ENCODE results near the gene RAD23A. TPM values are rescaled to one million over a fixed set of nuclear protein-coding genes. Genes with fewer than 3 reads are reported as not detected.

RAD23A gene
- total and polyA plus RNA-seq, 2 of the 4 experiments (the other 2 are of a cell fraction), result 54.3 to 67.8 TPM

DNA sequence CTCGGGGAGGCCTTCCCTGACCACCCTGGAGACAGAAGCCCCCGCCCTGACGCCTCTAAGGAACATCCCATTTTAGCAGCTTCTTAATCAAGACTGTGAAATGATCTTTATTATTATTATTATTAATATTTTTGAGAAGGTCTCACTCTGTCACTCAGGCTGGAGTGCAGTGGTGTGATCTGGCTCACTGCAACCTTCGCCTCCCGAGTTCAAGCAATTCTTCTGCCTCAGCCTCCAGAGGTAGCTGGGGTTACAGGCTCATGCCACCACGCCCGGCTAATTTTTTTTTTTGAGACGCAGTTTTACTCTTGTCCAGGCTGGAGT lies 20.1 kb downstream of the RAD23A start:
- WGBS, 2 experiments (ENCODE audit: extremely low coverage in 2 of 2, insufficient read length in 1 of 2), result no CpG with 5 or more reads among the region's 8 CpGs
- Histone ChIP-seq H3K56ac (ENCODE audit: extremely low read depth, insufficient read depth, low read length) (no peak overlapping the region), H2AK9ac (replicated peaks; ENCODE audit: low read depth, low read length, poor library complexity) (no peak overlapping the region), H2AFZ (replicated peaks; ENCODE audit: low read length, poor library complexity) (peak overlapping the region; percentile 100), H3K36me3 (ENCODE audit: control insufficient read depth, insufficient read depth, low read length) (no peaks in the 10 kb centered on the region), H3K4me1 (ENCODE audit: control insufficient read depth, insufficient read depth, low read length) (peaks cover 4% of the 10 kb centered on the region; the same call in 1 of the 2 replicates), H2BK20ac (ENCODE audit: low read depth, low read length) (no peak overlapping the region), H3K9ac (ENCODE audit: low read depth, low read length) (no peak overlapping the region), H3K9me1 (ENCODE audit: insufficient read depth, low read length) (no peaks in the 10 kb centered on the region), H4K8ac (ENCODE audit: low read depth in 2 of 2, low read length in 2 of 2) (no peak overlapping the region; a peak in 1 of 4 replicates), H3K27me3 (ENCODE audit: control insufficient read depth, insufficient read depth, low read length) (no peaks in the 10 kb centered on the region; the same call in 1 of the 2 replicates), H3K14ac (replicated peaks; ENCODE audit: low read depth, low read length) (no peak overlapping the region), H3K18ac (ENCODE audit: low read depth, low read length) (no peak overlapping the region), H3K4me2 (ENCODE audit: low read depth, low read length) (no peak overlapping the region; the same call in 1 of the 2 replicates), H2AK5ac (ENCODE audit: low read depth, low read length) (no peak overlapping the region), H3K79me1 (ENCODE audit: low read depth in 1 of 2, low read length in 2 of 2) (peaks cover 0 to 3% of the 10 kb centered on the region in 2 experiments; a peak in 1 of 4 replicates), H4K91ac (ENCODE audit: insufficient read depth, low read depth, low read length) (no peak overlapping the region), H4K20me1 (ENCODE audit: insufficient read depth, low read length) (no peaks in the 10 kb centered on the region), H2BK5ac (ENCODE audit: low read depth, low read length, poor library complexity, severe bottlenecking) (no peak overlapping the region), H3K27ac (ENCODE audit: insufficient read depth, low read length) (no peak overlapping the region), H3K4me3 (ENCODE audit: insufficient read depth, low read depth, low read length) (no peak overlapping the region), H3K4ac (ENCODE audit: low read depth, low read length) (no peak overlapping the region), H2BK120ac (ENCODE audit: low read depth, low read length) (no peak overlapping the region), H3K9me3 (ENCODE audit: control insufficient read depth, insufficient read depth, low read length) (no peaks in the 10 kb centered on the region), H2BK15ac (ENCODE audit: low read depth, low read length) (no peak overlapping the region), H4K5ac (ENCODE audit: low read depth, low read length) (no peak overlapping the region), H3K23ac (ENCODE audit: low read depth, low read length) (no peak overlapping the region)
- BruUV-seq (replicated peaks), result no TSS peak
- intact Hi-C loops (cut with micrococcal nuclease) (loop anchor here (2.0 kb wide), 1 partner anchor 75 kb away; the partner anchor contains the start of gene GCDH), in situ Hi-C loops (cut with MboI; ENCODE audit: low sequenced_read_pairs) (no loop called here), dilution Hi-C loops (cut with HindIII; ENCODE audit: low sequenced_read_pairs, unreplicated experiment) (no loop called here)
- ATAC-seq (ENCODE audit: low read depth) (no peak), DNase-seq (no peak)
- TF ChIP-seq RCOR1 (IDR thresholded peaks at IDR 0.05; ENCODE audit: insufficient replicate concordance, low read length) (no peak), MAZ (IDR thresholded peaks at IDR 0.05; ENCODE audit: borderline replicate concordance, low read depth, low read length) (no peak), CHD1 (IDR thresholded peaks at IDR 0.05; ENCODE audit: low read depth, low read length) (no peak), POLR2A (IDR thresholded peaks at IDR 0.05; ENCODE audit: low read depth, low read length) (no peak), BHLHE40 (IDR thresholded peaks at IDR 0.05; ENCODE audit: low read depth, low read length) (no peak), RAD21 (IDR thresholded peaks at IDR 0.05; ENCODE audit: low read length) (no peak), SMC3 (IDR thresholded peaks at IDR 0.05; ENCODE audit: low read depth, low read length) (no peak), RFX5 (IDR thresholded peaks at IDR 0.05; ENCODE audit: low read depth, low read length) (no peak), FOS (IDR thresholded peaks at IDR 0.05; ENCODE audit: low read depth, low read length) (no peak), NFE2L2 (IDR thresholded peaks at IDR 0.05; ENCODE audit: low read depth, low read length) (no peak), MAFK (IDR thresholded peaks at IDR 0.05; ENCODE audit: low read depth, low read length) (no peak), CEBPB (IDR thresholded peaks at IDR 0.05; ENCODE audit: low read depth, low read length) (no peak), MXI1 (IDR thresholded peaks at IDR 0.05; ENCODE audit: borderline replicate concordance, low read depth, low read length) (no peak)
- TF ChIP-seq, protein P1, sequence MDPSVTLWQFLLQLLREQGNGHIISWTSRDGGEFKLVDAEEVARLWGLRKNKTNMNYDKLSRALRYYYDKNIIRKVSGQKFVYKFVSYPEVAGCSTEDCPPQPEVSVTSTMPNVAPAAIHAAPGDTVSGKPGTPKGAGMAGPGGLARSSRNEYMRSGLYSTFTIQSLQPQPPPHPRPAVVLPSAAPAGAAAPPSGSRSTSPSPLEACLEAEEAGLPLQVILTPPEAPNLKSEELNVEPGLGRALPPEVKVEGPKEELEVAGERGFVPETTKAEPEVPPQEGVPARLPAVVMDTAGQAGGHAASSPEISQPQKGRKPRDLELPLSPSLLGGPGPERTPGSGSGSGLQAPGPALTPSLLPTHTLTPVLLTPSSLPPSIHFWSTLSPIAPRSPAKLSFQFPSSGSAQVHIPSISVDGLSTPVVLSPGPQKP (IDR thresholded peaks at IDR 0.05; ENCODE audit: borderline replicate concordance, low read depth, low read length), result no peak
- TF ChIP-seq, protein P2, sequence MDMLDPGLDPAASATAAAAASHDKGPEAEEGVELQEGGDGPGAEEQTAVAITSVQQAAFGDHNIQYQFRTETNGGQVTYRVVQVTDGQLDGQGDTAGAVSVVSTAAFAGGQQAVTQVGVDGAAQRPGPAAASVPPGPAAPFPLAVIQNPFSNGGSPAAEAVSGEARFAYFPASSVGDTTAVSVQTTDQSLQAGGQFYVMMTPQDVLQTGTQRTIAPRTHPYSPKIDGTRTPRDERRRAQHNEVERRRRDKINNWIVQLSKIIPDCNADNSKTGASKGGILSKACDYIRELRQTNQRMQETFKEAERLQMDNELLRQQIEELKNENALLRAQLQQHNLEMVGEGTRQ (IDR thresholded peaks at IDR 0.05; ENCODE audit: low read depth, low read length), result no peak
- TF ChIP-seq, protein P3, sequence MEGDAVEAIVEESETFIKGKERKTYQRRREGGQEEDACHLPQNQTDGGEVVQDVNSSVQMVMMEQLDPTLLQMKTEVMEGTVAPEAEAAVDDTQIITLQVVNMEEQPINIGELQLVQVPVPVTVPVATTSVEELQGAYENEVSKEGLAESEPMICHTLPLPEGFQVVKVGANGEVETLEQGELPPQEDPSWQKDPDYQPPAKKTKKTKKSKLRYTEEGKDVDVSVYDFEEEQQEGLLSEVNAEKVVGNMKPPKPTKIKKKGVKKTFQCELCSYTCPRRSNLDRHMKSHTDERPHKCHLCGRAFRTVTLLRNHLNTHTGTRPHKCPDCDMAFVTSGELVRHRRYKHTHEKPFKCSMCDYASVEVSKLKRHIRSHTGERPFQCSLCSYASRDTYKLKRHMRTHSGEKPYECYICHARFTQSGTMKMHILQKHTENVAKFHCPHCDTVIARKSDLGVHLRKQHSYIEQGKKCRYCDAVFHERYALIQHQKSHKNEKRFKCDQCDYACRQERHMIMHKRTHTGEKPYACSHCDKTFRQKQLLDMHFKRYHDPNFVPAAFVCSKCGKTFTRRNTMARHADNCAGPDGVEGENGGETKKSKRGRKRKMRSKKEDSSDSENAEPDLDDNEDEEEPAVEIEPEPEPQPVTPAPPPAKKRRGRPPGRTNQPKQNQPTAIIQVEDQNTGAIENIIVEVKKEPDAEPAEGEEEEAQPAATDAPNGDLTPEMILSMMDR (conservative IDR thresholded peaks at IDR 0.05; ENCODE audit: low read depth, low read length), result no peak
- ChIA-PET CTCF (interaction anchor here (0.5 to 1.8 kb wide), 28 partner anchors 9 to 1776 kb away, joined by 3 to 18 read pairs (median 4); partner anchors contain the start of genes GADD45GIP1 and NACC1), POLR2A (ENCODE audit: unreplicated experiment) (interaction anchor here (0.6 kb wide), 1 partner anchor 127 kb away, joined by 3 read pairs; no protein-coding TSS in a partner anchor)

Data from IMR-90 (cell line).